NCI-H510A treated with DMSO at 0.1 percent for 48 hours (cell line): ENCODE data around the gene UGT1A4.

Experiments used
- DNase-seq: peaks from one replicate; lab custom pipeline; 2025; lab: John Stamatoyannopoulos, UW

UGT1A4 gene

GRCh38 chr2:233811732-233812131 is 93.2 kb downstream of the UGT1A4 start:
- no peak for DNase-seq

GRCh38 chr2:233813236-233814055 is 94.9 kb downstream of the UGT1A4 start:
- DNase-seq = no peak

- DNase-seq = no peak
Measured at GRCh38 chr2:233814056-233814835, 95.7 kb downstream of the UGT1A4 start.

GRCh38 chr2:233815861-233816260 is 97.3 kb downstream of the UGT1A4 start:
- DNase-seq = no peak

- DNase-seq = no peak
Measured at GRCh38 chr2:233816334-233816733, 97.8 kb downstream of the UGT1A4 start.

GRCh38 chr2:233816771-233817170 is 98.2 kb downstream of the UGT1A4 start:
- no peak for DNase-seq

GRCh38 chr2:233817361-233817911 is 98.9 kb downstream of the UGT1A4 start:
- DNase-seq = no peak

- no peak for DNase-seq
Measured at GRCh38 chr2:233817995-233818638, 99.6 kb downstream of the UGT1A4 start.

GRCh38 chr2:233818639-233819621 is 100.4 kb downstream of the UGT1A4 start:
- no peak for DNase-seq

- no peak for DNase-seq
Measured at GRCh38 chr2:233819884-233820773, 101.6 kb downstream of the UGT1A4 start.

- no peak for DNase-seq
Measured at GRCh38 chr2:233820774-233821105, 102.2 kb downstream of the UGT1A4 start.

GRCh38 chr2:233821196-233821595 is 102.7 kb downstream of the UGT1A4 start:
- DNase-seq = no peak

GRCh38 chr2:233821709-233822100 is 103.2 kb downstream of the UGT1A4 start:
- DNase-seq = no peak

GRCh38 chr2:233822101-233822771 is 103.7 kb downstream of the UGT1A4 start:
- DNase-seq = no peak
